CD14-positive monocyte (primary cell): ENCODE measurements around the gene CYP4F12. TPM values are rescaled to one million over a fixed set of nuclear protein-coding genes. Genes with fewer than 3 reads are reported as not detected.

Experiments used
- DNase-seq, 3 donors: peaks; one replicate each; pipeline ENCODE4 v3.0.0-alpha.2; 2011 to 2022
- H2AFZ ChIP-seq: 2 replicates; pipeline ENCODE4 v1.6.0; 2012; ENCODE audit warnings: mild to moderate bottlenecking, low read depth, low read length, inconsistent platforms; ENCODE audit not compliant: insufficient read depth, poor library complexity, severe bottlenecking
- H3K27ac ChIP-seq, 2 donors: 1 replicate in 1 of 2; 2 replicates in 1 of 2; pipeline ENCODE4 v1.5.1; 2012 to 2013; ENCODE audit warnings: low read length in 2 of 2, control low read depth in 1 of 2, inconsistent platforms in 1 of 2, low read depth in 1 of 2, mild to moderate bottlenecking in 1 of 2
- H3K27me3 ChIP-seq, 2 donors: one replicate each; pipeline versions ENCODE4 v1.6.0 to v1.6.1; 2011 to 2013; ENCODE audit warnings: low read length in 2 of 2; ENCODE audit not compliant: control insufficient read depth in 2 of 2, insufficient read depth in 2 of 2
- H3K36me3 ChIP-seq, 2 donors: replicated peaks in 1 of 2; 1 replicate in 1 of 2; 2 replicates in 1 of 2; pipeline versions ENCODE4 v1.5.1 to v1.6.1; 2012 to 2013; ENCODE audit warnings: low read length in 2 of 2, control low read depth in 1 of 2, inconsistent platforms in 1 of 2, mild to moderate bottlenecking in 1 of 2; ENCODE audit not compliant: insufficient read depth in 2 of 2, control insufficient read depth in 1 of 2
- H3K4me1 ChIP-seq, 2 donors: 1 replicate in 1 of 2; 2 replicates in 1 of 2; pipeline versions ENCODE4 v1.5.1 to v1.6.1; 2012 to 2013; ENCODE audit warnings: low read length in 2 of 2, control low read depth in 1 of 2, inconsistent platforms in 1 of 2, mild to moderate bottlenecking in 1 of 2, moderate library complexity in 1 of 2; ENCODE audit not compliant: insufficient read depth in 2 of 2, control insufficient read depth in 1 of 2
- H3K4me2 ChIP-seq: replicated peaks from 2 replicates; pipeline ENCODE3; 2012; ENCODE audit warnings: low read length, moderate library complexity, mild to moderate bottlenecking; ENCODE audit not compliant: poor library complexity, severe bottlenecking; ENCODE audit errors: extremely low read depth
- H3K4me3 ChIP-seq, 3 experiments: fragments of 200-600 bp in 1 of 3; sonication (generic) in 1 of 3; replicated peaks in 1 of 3; 1 replicate in 2 of 3; 2 replicates in 1 of 3; pipeline ENCODE4 v1.5.1; 2011 to 2013; ENCODE audit warnings: low read length in 3 of 3, mild to moderate bottlenecking in 3 of 3, control low read depth in 2 of 3, low read depth in 2 of 3, inconsistent platforms in 1 of 3, moderate library complexity in 1 of 3
- H3K79me2 ChIP-seq: 2 replicates; pipeline ENCODE4 v1.6.0; 2012; ENCODE audit warnings: mild to moderate bottlenecking, control low read depth, inconsistent platforms, low read length, moderate library complexity; ENCODE audit not compliant: insufficient read depth
- H3K9ac ChIP-seq: 2 replicates; pipeline ENCODE4 v1.6.0; 2017; ENCODE audit warnings: low read length, mild to moderate bottlenecking; ENCODE audit not compliant: insufficient read depth, poor library complexity, severe bottlenecking
- H3K9me3 ChIP-seq, 2 donors: replicated peaks in 1 of 2; 1 replicate in 1 of 2; 2 replicates in 1 of 2; pipeline versions ENCODE4 v1.5.1 to v1.6.1; 2012 to 2013; ENCODE audit warnings: low read length in 2 of 2, control low read depth in 1 of 2; ENCODE audit not compliant: control insufficient read depth in 1 of 2, insufficient read depth in 1 of 2
- H4K20me1 ChIP-seq: 2 replicates; pipeline ENCODE4 v1.6.0; 2012; ENCODE audit warnings: mild to moderate bottlenecking, low read length, control low read depth, moderate library complexity; ENCODE audit not compliant: insufficient read depth
- H3K27ac Mint-ChIP-seq, 7 donors: one replicate each; pipeline ENCODE4 v1.8.0; 2020; ENCODE audit warnings: mild to moderate bottlenecking in 7 of 7, mixed read lengths in 7 of 7, moderate library complexity in 6 of 7, inconsistent platforms in 2 of 7
- H3K27me3 Mint-ChIP-seq, 3 donors: one replicate each; pipeline ENCODE4 v1.8.0; 2021 to 2022; ENCODE audit warnings: low read depth in 3 of 3, mild to moderate bottlenecking in 3 of 3, mixed read lengths in 3 of 3, moderate library complexity in 3 of 3, inconsistent platforms in 1 of 3
- H3K36me3 Mint-ChIP-seq, 2 donors: one replicate each; pipeline ENCODE4 v1.8.0; 2020; ENCODE audit warnings: mixed read lengths in 2 of 2, inconsistent platforms in 1 of 2, mild to moderate bottlenecking in 1 of 2
- H3K4me1 Mint-ChIP-seq: one replicate; pipeline ENCODE4 v1.8.0; 2020; ENCODE audit warnings: mild to moderate bottlenecking, mixed read lengths
- H3K4me3 Mint-ChIP-seq, 2 donors: one replicate each; pipeline ENCODE4 v1.8.0; 2020; ENCODE audit warnings: mild to moderate bottlenecking in 2 of 2, mixed read lengths in 2 of 2, moderate library complexity in 1 of 2
- H3K9me3 Mint-ChIP-seq, 7 donors: one replicate each; pipeline ENCODE4 v1.8.0; 2020 to 2022; ENCODE audit warnings: mixed read lengths in 7 of 7, mild to moderate bottlenecking in 6 of 7, moderate library complexity in 6 of 7, inconsistent platforms in 2 of 7
- CTCF ChIP-seq: fragments of 200-600 bp; IDR thresholded peaks from one replicate; pipeline ENCODE4 v1.8.0; 2022; ENCODE audit warnings: antibody characterized with exemption, mild to moderate bottlenecking
- WGBS: methylation state at CpG from one replicate; pipeline ENCODE4 v1.1.5; 2013; ENCODE audit warnings: missing lambda C conversion rate; ENCODE audit not compliant: insufficient coverage; 5-methylcytosine and 5-hydroxymethylcytosine counted together
- intact Hi-C, 2 donors: fragments of 100-400 bp; cut with micrococcal nuclease; formaldehyde crosslinking; loops; one replicate each; pipeline versions ENCODE4 v1.15.0 to v1.15.1; 2023
- polyA plus RNA-seq, 3 donors: library from polyadenylated mRNA; depleted of rRNA in 1 of 3; unstranded in 2 of 3; stranded (reverse) in 1 of 3; fragments of 300-500 nt in 2 of 3; fragments of >200 nt in 1 of 3; fragmentation: Illumina TruSeq in 2 of 3; gene quantifications; 1 replicate in 2 of 3; 2 replicates in 1 of 3; pipeline ENCODE4 v1.2.3, GENCODE V29; 2012 to 2021

Gene CYP4F12
- polyA plus RNA-seq, 3 donors: 0.09 TPM; not detected in 2

GRCh38 chr19:15636026-15636425, 36.9 kb upstream of the CYP4F12 start:
- DNase-seq: no peak
- TF ChIP-seq CTCF: no peak
- Histone ChIP-seq H2AFZ (no peak overlapping the region), H3K27me3 (no peaks in the 10 kb centered on the region), H3K4me2 (no peak overlapping the region), H3K4me1 (peaks cover 48 to 50% of the 10 kb centered on the region in 2 donors), H3K79me2 (no peaks in the 10 kb centered on the region), H3K9ac (no peak overlapping the region), H3K36me3 (no peaks in the 10 kb centered on the region), H3K27ac (no peak overlapping the region), H3K4me3 (no peak overlapping the region), H3K9me3 (no peaks in the 10 kb centered on the region), H4K20me1 (no peaks in the 10 kb centered on the region)
- H3K9me3 Mint-ChIP-seq: no peaks in the 10 kb centered on the region
- H3K4me3 Mint-ChIP-seq: no peak overlapping the region
- H3K27ac Mint-ChIP-seq: peak overlapping the region in 1 of 7 donors; percentile 70
- H3K36me3 Mint-ChIP-seq: no peaks in the 10 kb centered on the region
- H3K4me1 Mint-ChIP-seq: peaks cover 57% of the 10 kb centered on the region
- 90% methylated on average over 2 of the region's 2 CpGs for WGBS
- intact Hi-C loops: no loop called here
- H3K27me3 Mint-ChIP-seq: no peaks in the 10 kb centered on the region

DNA sequence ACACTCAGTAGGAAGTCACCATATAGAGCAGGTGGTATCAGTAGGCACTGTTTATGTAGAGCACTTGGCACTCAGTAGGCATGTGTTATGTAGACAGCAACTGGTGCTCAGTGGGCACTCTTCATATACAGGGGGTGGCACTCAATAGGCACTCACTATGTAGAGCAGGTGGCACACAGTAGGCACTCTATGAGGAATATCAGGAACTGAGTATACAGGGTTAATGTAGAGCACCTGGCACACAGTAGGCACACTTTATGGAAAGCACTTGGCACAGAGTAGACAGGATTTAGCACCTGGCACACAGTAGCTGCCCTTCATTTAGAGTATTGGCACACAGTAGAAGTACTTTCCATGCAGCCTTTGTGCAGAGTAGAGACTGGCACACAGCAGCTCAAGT, 33.3 kb upstream of the CYP4F12 start:
- no peaks in the 10 kb centered on the region for H3K27me3 ChIP-seq
- H3K4me2 ChIP-seq: no peak overlapping the region
- H3K9ac ChIP-seq: no peak overlapping the region
- H3K27ac ChIP-seq: no peak overlapping the region
- H2AFZ ChIP-seq: no peak overlapping the region
- Mint-ChIP-seq H3K27ac (peak overlapping the region in 3 of 7 donors; percentile 19 to 75 (median 26)), H3K4me3 (no peak overlapping the region), H3K36me3 (peaks cover 0 to 3% of the 10 kb centered on the region in 2 donors), H3K9me3 (peaks cover 0 to 2% (median 0%) of the 10 kb centered on the region in 7 donors), H3K4me1 (peaks cover 54% of the 10 kb centered on the region), H3K27me3 (no peaks in the 10 kb centered on the region)
- no peaks in the 10 kb centered on the region for H3K79me2 ChIP-seq
- H3K9me3 ChIP-seq: no peaks in the 10 kb centered on the region
- peaks cover 42 to 44% of the 10 kb centered on the region in 2 donors for H3K4me1 ChIP-seq
- no peaks in the 10 kb centered on the region for H3K36me3 ChIP-seq
- no peak for DNase-seq
- intact Hi-C loops: no loop called here
- no peak for TF ChIP-seq CTCF
- no peak overlapping the region for H3K4me3 ChIP-seq
- no peaks in the 10 kb centered on the region for H4K20me1 ChIP-seq
